ENCODE data around the gene ZFAND5.
A peak's percentile ranks its signal among the peaks of the same experiment; 100 is the strongest.

ZFAND5 gene, protein sequence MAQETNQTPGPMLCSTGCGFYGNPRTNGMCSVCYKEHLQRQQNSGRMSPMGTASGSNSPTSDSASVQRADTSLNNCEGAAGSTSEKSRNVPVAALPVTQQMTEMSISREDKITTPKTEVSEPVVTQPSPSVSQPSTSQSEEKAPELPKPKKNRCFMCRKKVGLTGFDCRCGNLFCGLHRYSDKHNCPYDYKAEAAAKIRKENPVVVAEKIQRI

GRCh38 chr9:72364679-72365524 is at the start of gene ZFAND5:
TSS of gene ZFAND5 (minus strand) at chr9:72365208. CDS start at chr9:72360778, 4,430 bp downstream.
- H3K79me2 ChIP-seq (ENCODE audit: insufficient read depth, low read length): peaks cover 50% of the 10 kb centered on the region
- peak within 1 kb of the TSS; percentile 90 for H3K4me3 ChIP-seq (ENCODE audit: low read length, poor library complexity, severe bottlenecking)
- H4K20me1 ChIP-seq (ENCODE audit: insufficient read depth, low read length, poor library complexity, severe bottlenecking): peaks cover 47% of the 10 kb centered on the region
- H3K4me2 ChIP-seq (ENCODE audit: low read depth, low read length, poor library complexity, severe bottlenecking): peak within 1 kb of the TSS; percentile 99
- H3K36me3 ChIP-seq (ENCODE audit: insufficient read depth, low read length): peaks cover 15% of the 10 kb centered on the region
- no peaks in the 10 kb centered on the region for H3K9me2 ChIP-seq (replicated peaks; ENCODE audit: low read depth, low read length)
- no peaks in the 10 kb centered on the region for H3F3A ChIP-seq (ENCODE audit: low read depth)
- peaks cover 45% of the 10 kb centered on the region for H3K4me1 ChIP-seq (ENCODE audit: insufficient read depth, low read length, poor library complexity, severe bottlenecking)
- H2AFZ ChIP-seq (ENCODE audit: low read length): peak within 1 kb of the TSS; percentile 93
- H3K9me3 ChIP-seq (ENCODE audit: insufficient read depth, low read depth, low read length): no peaks in the 10 kb centered on the region
- TF ChIP-seq CTCF (conservative IDR thresholded peaks at IDR 0.05; ENCODE audit: low read length) (no peak), EZH2phosphoT487 (IDR thresholded peaks at IDR 0.05; ENCODE audit: borderline replicate concordance) (no peak)
- peak within 1 kb of the TSS; percentile 92 for H3K9ac ChIP-seq (ENCODE audit: low read depth, low read length, poor library complexity, severe bottlenecking)
- H3K27me3 ChIP-seq (ENCODE audit: insufficient read depth, low read length, poor library complexity, severe bottlenecking): peaks cover 6% of the 10 kb centered on the region

DNA sequence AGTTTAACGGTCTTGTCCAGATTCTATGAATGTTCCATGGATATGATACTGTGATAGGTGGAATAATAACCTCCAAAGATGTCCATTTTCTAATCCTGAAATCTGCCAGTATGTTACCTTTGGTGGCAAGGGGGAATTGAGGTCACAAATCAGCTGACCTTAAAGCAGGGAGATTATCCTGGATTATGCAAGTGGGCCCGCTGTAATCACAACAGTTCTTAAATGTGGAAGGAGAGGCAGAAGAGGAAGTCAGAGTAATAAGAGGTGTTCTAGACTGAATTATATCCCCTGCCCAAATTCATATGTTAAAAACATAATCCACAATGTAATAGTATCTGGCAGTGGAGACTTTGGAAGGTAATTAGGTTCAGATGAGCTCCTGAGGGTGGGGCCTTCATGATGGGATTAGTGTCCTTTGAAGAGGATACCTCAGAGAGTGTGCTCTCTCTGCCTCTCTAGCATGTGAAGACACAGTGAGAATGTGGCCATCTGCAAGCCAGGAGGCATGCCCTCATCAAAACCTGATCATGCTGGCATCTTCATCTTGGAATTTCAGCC is 47.6 kb upstream of the ZFAND5 start:
- Histone ChIP-seq H3K4me2 (ENCODE audit: low read depth, low read length, poor library complexity, severe bottlenecking) (no peak overlapping the region), H3F3A (ENCODE audit: low read depth) (no peaks in the 10 kb centered on the region), H3K4me3 (ENCODE audit: low read length, poor library complexity, severe bottlenecking) (no peak overlapping the region), H2AFZ (ENCODE audit: low read length) (no peak overlapping the region), H3K4me1 (ENCODE audit: insufficient read depth, low read length, poor library complexity, severe bottlenecking) (no peaks in the 10 kb centered on the region), H3K79me2 (ENCODE audit: insufficient read depth, low read length) (no peaks in the 10 kb centered on the region), H3K9ac (ENCODE audit: low read depth, low read length, poor library complexity, severe bottlenecking) (no peak overlapping the region), H3K36me3 (ENCODE audit: insufficient read depth, low read length) (no peaks in the 10 kb centered on the region), H3K27me3 (ENCODE audit: insufficient read depth, low read length, poor library complexity, severe bottlenecking) (no peaks in the 10 kb centered on the region), H3K9me2 (replicated peaks; ENCODE audit: low read depth, low read length) (no peaks in the 10 kb centered on the region), H3K9me3 (ENCODE audit: insufficient read depth, low read depth, low read length) (no peaks in the 10 kb centered on the region), H4K20me1 (ENCODE audit: insufficient read depth, low read length, poor library complexity, severe bottlenecking) (no peaks in the 10 kb centered on the region)
- TF ChIP-seq EZH2phosphoT487 (IDR thresholded peaks at IDR 0.05; ENCODE audit: borderline replicate concordance): no peak
- TF ChIP-seq CTCF (conservative IDR thresholded peaks at IDR 0.05; ENCODE audit: low read length): no peak

DNA sequence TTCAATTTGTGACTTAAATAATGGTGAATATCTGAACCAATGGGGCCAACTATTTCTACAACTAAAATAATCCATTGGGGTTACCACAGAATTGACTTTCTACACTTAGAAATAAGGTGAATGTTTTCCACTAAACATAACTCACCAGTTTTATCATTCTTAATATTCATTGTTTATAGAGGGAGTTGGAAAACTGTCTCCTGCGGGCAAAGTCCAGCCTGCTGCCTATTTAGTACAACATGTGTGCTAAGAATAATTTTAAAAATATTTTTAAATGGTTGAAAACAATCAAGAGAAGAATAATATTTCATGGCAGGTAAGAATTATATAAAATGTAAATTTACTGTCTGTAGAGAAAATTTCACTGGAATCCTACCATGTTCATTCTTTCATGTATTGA is 45.2 kb upstream of the ZFAND5 start:
- Histone ChIP-seq H3F3A (ENCODE audit: low read depth) (no peaks in the 10 kb centered on the region), H4K20me1 (ENCODE audit: insufficient read depth, low read length, poor library complexity, severe bottlenecking) (no peaks in the 10 kb centered on the region), H3K4me2 (ENCODE audit: low read depth, low read length, poor library complexity, severe bottlenecking) (no peak overlapping the region), H3K36me3 (ENCODE audit: insufficient read depth, low read length) (no peaks in the 10 kb centered on the region), H3K9me2 (replicated peaks; ENCODE audit: low read depth, low read length) (no peaks in the 10 kb centered on the region), H3K4me1 (ENCODE audit: insufficient read depth, low read length, poor library complexity, severe bottlenecking) (no peaks in the 10 kb centered on the region), H3K9me3 (ENCODE audit: insufficient read depth, low read depth, low read length) (no peaks in the 10 kb centered on the region), H3K9ac (ENCODE audit: low read depth, low read length, poor library complexity, severe bottlenecking) (no peak overlapping the region), H2AFZ (ENCODE audit: low read length) (no peak overlapping the region), H3K27me3 (ENCODE audit: insufficient read depth, low read length, poor library complexity, severe bottlenecking) (no peaks in the 10 kb centered on the region), H3K4me3 (ENCODE audit: low read length, poor library complexity, severe bottlenecking) (no peak overlapping the region), H3K79me2 (ENCODE audit: insufficient read depth, low read length) (no peaks in the 10 kb centered on the region)
- no peak for TF ChIP-seq EZH2phosphoT487 (IDR thresholded peaks at IDR 0.05; ENCODE audit: borderline replicate concordance)
- TF ChIP-seq CTCF (conservative IDR thresholded peaks at IDR 0.05; ENCODE audit: low read length): no peak
